Suprapubic skin (tissue), 3 donors: ENCODE measurements around the gene SS18L1.

Experiments
- EP300 ChIP-seq: sonication (generic); formaldehyde crosslinking; IDR thresholded peaks from one replicate; pipeline ENCODE4 v1.6.1; 2017; ENCODE audit warnings: antibody characterized with exemption
- TF ChIP-seq, protein P1 (sequence below), 2 donors: fragments of 200-600 bp in 1 of 2; fragments of 450-650 bp in 1 of 2; sonication (generic) in 1 of 2; IDR thresholded peaks; one replicate each; pipeline ENCODE4 v1.5.1; 2016 to 2019; ENCODE audit warnings: antibody characterized with exemption in 2 of 2, mild to moderate bottlenecking in 1 of 2, moderate library complexity in 1 of 2

DNA sequence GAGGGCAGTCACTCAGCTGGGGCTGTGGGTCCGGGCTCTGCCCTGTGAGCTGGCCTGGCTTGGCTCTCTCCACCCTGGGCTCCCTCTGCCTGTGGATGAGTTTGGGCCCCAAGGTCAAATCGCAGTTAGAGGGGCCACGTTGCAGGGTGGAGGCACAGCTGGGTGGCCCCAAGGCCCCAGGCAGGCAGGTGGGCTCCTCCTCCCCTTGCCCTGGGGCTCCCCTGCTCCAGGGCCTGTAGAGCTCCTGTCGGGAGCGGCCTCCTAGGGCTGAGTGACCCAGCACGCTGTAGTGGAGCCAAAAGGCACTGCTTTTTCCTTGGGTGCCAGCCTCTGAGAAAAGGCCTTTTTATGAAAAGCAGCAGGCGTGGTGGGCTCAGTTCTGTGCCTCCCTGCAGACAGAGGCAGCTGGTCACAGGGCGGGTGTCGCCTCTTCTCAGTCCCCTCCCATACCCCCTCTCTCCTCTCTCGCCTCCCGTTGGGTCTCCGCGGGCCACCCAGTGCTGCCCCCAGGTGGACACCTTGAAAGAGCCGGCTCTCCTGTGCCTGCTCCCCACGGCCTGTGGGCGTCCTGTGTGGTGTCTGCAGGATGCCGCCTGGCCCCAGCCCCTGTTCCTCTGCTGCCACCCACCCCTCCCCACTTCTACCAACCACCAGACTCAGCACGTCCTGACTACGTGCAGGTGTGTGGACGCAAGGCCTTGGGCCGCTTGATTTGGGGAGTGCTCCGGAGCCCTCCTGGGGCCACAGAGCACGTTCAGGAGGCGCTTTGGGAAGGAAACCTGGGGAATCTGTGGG is 13.2 kb downstream of the SS18L1 start:
- TF ChIP-seq, protein P1, sequence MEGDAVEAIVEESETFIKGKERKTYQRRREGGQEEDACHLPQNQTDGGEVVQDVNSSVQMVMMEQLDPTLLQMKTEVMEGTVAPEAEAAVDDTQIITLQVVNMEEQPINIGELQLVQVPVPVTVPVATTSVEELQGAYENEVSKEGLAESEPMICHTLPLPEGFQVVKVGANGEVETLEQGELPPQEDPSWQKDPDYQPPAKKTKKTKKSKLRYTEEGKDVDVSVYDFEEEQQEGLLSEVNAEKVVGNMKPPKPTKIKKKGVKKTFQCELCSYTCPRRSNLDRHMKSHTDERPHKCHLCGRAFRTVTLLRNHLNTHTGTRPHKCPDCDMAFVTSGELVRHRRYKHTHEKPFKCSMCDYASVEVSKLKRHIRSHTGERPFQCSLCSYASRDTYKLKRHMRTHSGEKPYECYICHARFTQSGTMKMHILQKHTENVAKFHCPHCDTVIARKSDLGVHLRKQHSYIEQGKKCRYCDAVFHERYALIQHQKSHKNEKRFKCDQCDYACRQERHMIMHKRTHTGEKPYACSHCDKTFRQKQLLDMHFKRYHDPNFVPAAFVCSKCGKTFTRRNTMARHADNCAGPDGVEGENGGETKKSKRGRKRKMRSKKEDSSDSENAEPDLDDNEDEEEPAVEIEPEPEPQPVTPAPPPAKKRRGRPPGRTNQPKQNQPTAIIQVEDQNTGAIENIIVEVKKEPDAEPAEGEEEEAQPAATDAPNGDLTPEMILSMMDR (IDR thresholded peaks at IDR 0.05) = peak; percentile 9 to 77
- no peak for TF ChIP-seq EP300
